ENCODE results near the gene NRL.
"Not testable (repeated sequence)": the region's sequence is repeated elsewhere in the genome, so short reads cannot be mapped to it uniquely, and the experiment has no call there.

The NRL gene

DNA sequence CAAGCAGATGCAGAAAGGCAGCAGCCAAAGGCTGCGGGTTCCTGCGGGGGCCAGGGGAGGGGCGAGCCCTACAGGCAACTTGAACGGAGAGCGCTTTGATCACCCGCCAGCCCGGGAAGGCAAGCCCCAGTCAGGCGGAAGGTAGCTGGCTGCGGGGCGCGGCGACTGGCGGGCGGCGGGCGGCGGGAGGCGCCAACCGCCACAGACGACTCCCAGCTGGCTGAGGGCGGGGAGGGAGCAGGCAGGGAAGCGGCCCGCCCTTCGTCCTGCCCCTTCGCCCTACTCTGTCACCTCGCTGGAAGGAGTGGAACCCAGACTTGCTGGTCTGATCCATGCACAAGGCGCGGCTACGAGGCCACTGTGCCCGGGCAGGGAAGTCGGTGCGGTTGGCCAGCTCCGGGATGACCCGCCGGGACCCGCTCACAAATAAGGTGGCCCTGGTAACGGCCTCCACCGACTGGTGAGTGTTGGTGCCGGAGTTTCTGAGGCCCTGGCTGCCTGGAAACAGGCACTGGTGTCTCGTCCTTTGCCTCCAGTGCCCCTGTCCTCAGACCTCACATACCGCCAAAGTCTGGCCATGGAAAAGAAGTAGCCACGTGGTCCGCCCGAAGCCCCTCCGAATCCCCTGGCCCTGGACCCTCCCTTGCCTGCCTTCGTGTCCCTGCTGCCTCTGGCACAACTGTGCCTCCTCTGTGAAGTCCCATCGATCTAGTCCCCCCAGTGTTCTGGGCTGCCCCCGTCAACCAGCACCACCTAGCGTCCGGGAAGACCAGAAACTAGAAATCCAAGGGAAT, 78.4 kb downstream of the NRL start:
- no peak for TF ChIP-seq ZFX (IDR thresholded peaks at IDR 0.05; ENCODE audit: borderline replicate concordance)
- TF ChIP-seq, protein P1, sequence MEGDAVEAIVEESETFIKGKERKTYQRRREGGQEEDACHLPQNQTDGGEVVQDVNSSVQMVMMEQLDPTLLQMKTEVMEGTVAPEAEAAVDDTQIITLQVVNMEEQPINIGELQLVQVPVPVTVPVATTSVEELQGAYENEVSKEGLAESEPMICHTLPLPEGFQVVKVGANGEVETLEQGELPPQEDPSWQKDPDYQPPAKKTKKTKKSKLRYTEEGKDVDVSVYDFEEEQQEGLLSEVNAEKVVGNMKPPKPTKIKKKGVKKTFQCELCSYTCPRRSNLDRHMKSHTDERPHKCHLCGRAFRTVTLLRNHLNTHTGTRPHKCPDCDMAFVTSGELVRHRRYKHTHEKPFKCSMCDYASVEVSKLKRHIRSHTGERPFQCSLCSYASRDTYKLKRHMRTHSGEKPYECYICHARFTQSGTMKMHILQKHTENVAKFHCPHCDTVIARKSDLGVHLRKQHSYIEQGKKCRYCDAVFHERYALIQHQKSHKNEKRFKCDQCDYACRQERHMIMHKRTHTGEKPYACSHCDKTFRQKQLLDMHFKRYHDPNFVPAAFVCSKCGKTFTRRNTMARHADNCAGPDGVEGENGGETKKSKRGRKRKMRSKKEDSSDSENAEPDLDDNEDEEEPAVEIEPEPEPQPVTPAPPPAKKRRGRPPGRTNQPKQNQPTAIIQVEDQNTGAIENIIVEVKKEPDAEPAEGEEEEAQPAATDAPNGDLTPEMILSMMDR (IDR thresholded peaks at IDR 0.05) = peak; percentile 89
- H3K27ac ChIP-seq = peak overlapping the region; percentile 81

- H3K27ac ChIP-seq = peak overlapping the region; percentile 81
Observed at GRCh38 chr14:24035769-24036168, 79.0 kb downstream of the NRL start.

- no peak overlapping the region for H3K27ac ChIP-seq
- no peak for TF ChIP-seq ZFX (IDR thresholded peaks at IDR 0.05; ENCODE audit: borderline replicate concordance)
- TF ChIP-seq, protein P1 (IDR thresholded peaks at IDR 0.05) = no peak
Observed at GRCh38 chr14:24032727-24033418, 81.9 kb downstream of the NRL start.

- H3K27ac ChIP-seq = not testable (repeated sequence)
Observed at GRCh38 chr14:24031331-24031730, 83.4 kb downstream of the NRL start.

- H3K27ac ChIP-seq = not testable (repeated sequence)
Observed at GRCh38 chr14:24029687-24030086, 85.1 kb downstream of the NRL start.

Data from 22Rv1 (cell line).